ENCODE results near the gene NDUFAF5.

DNA sequence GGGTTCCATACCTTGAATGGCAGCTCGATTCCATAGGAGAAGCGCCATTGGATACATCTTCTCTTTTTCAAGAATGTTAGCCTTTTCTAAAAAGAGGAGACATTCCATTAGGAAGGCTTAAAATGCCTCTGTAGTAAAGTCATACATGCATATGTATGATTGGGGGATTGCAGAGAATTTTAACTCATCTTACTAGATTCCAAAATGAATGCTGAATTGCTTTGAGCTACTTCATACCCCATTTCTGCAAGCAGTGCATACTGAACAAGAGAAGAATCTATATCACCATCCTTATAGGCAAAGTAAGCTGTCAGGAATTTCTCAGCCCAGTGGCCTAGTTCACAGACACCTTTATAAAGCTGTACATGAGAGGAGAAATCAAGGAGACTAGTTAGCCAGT, 80.3 kb downstream of the NDUFAF5 start:
- TF ChIP-seq, protein P1, sequence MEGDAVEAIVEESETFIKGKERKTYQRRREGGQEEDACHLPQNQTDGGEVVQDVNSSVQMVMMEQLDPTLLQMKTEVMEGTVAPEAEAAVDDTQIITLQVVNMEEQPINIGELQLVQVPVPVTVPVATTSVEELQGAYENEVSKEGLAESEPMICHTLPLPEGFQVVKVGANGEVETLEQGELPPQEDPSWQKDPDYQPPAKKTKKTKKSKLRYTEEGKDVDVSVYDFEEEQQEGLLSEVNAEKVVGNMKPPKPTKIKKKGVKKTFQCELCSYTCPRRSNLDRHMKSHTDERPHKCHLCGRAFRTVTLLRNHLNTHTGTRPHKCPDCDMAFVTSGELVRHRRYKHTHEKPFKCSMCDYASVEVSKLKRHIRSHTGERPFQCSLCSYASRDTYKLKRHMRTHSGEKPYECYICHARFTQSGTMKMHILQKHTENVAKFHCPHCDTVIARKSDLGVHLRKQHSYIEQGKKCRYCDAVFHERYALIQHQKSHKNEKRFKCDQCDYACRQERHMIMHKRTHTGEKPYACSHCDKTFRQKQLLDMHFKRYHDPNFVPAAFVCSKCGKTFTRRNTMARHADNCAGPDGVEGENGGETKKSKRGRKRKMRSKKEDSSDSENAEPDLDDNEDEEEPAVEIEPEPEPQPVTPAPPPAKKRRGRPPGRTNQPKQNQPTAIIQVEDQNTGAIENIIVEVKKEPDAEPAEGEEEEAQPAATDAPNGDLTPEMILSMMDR (IDR thresholded peaks at IDR 0.05; ENCODE audit: insufficient read depth, low read length) = no peak
- TF ChIP-seq POLR2AphosphoS5 (IDR thresholded peaks at IDR 0.05; ENCODE audit: low read depth) (no peak), SPI1 (IDR thresholded peaks at IDR 0.05; ENCODE audit: borderline replicate concordance, low read depth) (no peak), REST (IDR thresholded peaks at IDR 0.05; ENCODE audit: insufficient replicate concordance, low read depth) (no peak)

Data from HL-60 (cell line).